ENCODE results near the gene RNF112. TPM values are rescaled to one million over a fixed set of nuclear protein-coding genes. Genes with fewer than 3 reads are reported as not detected.

The RNF112 gene
- polyA plus RNA-seq, 3 donors, result 0.57 TPM; not detected in 2

GRCh38 chr17:19449656-19450055, 38.6 kb downstream of the RNF112 start:
- H3K36me3 ChIP-seq (replicated peaks in 1 of 2; ENCODE audit: control insufficient read depth in 1 of 2, insufficient read depth in 2 of 2, low read length in 2 of 2), result no peaks in the 10 kb centered on the region
- Mint-ChIP-seq H3K9me3 (peaks cover 2 to 9% (median 5%) of the 10 kb centered on the region in 7 donors), H3K36me3 (no peaks in the 10 kb centered on the region), H3K4me3 (peak overlapping the region in 1 of 2 donors; percentile 40), H3K27me3 (ENCODE audit: low read depth in 3 of 3) (peaks cover 10 to 17% (median 12%) of the 10 kb centered on the region in 3 donors), H3K4me1 (peaks cover 24% of the 10 kb centered on the region), H3K27ac (no peak overlapping the region)
- no peak for TF ChIP-seq CTCF (IDR thresholded peaks at IDR 0.05)
- peaks cover 7 to 18% of the 10 kb centered on the region in 2 donors for H3K4me1 ChIP-seq (ENCODE audit: control insufficient read depth in 1 of 2, insufficient read depth in 2 of 2, low read length in 2 of 2)
- no peak overlapping the region for H3K9ac ChIP-seq (ENCODE audit: insufficient read depth, low read length, poor library complexity, severe bottlenecking)
- no peaks in the 10 kb centered on the region for H3K79me2 ChIP-seq (ENCODE audit: insufficient read depth, low read length)
- no peak overlapping the region for H2AFZ ChIP-seq (ENCODE audit: insufficient read depth, low read depth, low read length, poor library complexity, severe bottlenecking)
- H3K27me3 ChIP-seq (ENCODE audit: control insufficient read depth in 2 of 2, insufficient read depth in 2 of 2, low read length in 2 of 2), result peaks cover 6 to 7% of the 10 kb centered on the region in 2 donors
- 92% methylated on average over 2 of the region's 4 CpGs for WGBS (ENCODE audit: insufficient coverage)
- no peak for DNase-seq
- H3K9me3 ChIP-seq (replicated peaks in 1 of 2; ENCODE audit: control insufficient read depth in 1 of 2, insufficient read depth in 1 of 2, low read length in 2 of 2), result no peaks in the 10 kb centered on the region
- no peak overlapping the region for H3K27ac ChIP-seq (ENCODE audit: low read depth in 1 of 2, low read length in 2 of 2)
- intact Hi-C loops (cut with micrococcal nuclease), result no loop called here
- H3K4me3 ChIP-seq (replicated peaks in 1 of 3; ENCODE audit: low read depth in 2 of 3, low read length in 3 of 3), result no peak overlapping the region
- H3K4me2 ChIP-seq (replicated peaks; ENCODE audit: extremely low read depth, low read length, poor library complexity, severe bottlenecking), result no peak overlapping the region
- H4K20me1 ChIP-seq (ENCODE audit: insufficient read depth, low read length), result no peaks in the 10 kb centered on the region

GRCh38 chr17:19453296-19453695, 42.3 kb downstream of the RNF112 start:
- no peak overlapping the region for H2AFZ ChIP-seq (ENCODE audit: insufficient read depth, low read depth, low read length, poor library complexity, severe bottlenecking)
- Mint-ChIP-seq H3K36me3 (no peaks in the 10 kb centered on the region), H3K4me3 (no peak overlapping the region), H3K4me1 (peaks cover 15% of the 10 kb centered on the region), H3K27ac (peak overlapping the region in 1 of 7 donors; percentile 21), H3K27me3 (ENCODE audit: low read depth in 3 of 3) (peaks cover 12 to 29% (median 15%) of the 10 kb centered on the region in 3 donors), H3K9me3 (no peaks in the 10 kb centered on the region)
- 100% methylated on average over 1 of the region's 3 CpGs for WGBS (ENCODE audit: insufficient coverage)
- H4K20me1 ChIP-seq (ENCODE audit: insufficient read depth, low read length), result no peaks in the 10 kb centered on the region
- H3K4me3 ChIP-seq (replicated peaks in 1 of 3; ENCODE audit: low read depth in 2 of 3, low read length in 3 of 3), result no peak overlapping the region
- intact Hi-C loops (cut with micrococcal nuclease), result no loop called here
- H3K79me2 ChIP-seq (ENCODE audit: insufficient read depth, low read length), result no peaks in the 10 kb centered on the region
- H3K4me1 ChIP-seq (ENCODE audit: control insufficient read depth in 1 of 2, insufficient read depth in 2 of 2, low read length in 2 of 2), result peaks cover 0 to 6% of the 10 kb centered on the region in 2 donors
- H3K9ac ChIP-seq (ENCODE audit: insufficient read depth, low read length, poor library complexity, severe bottlenecking), result no peak overlapping the region
- H3K36me3 ChIP-seq (replicated peaks in 1 of 2; ENCODE audit: control insufficient read depth in 1 of 2, insufficient read depth in 2 of 2, low read length in 2 of 2), result no peaks in the 10 kb centered on the region
- no peak for DNase-seq
- no peak overlapping the region for H3K4me2 ChIP-seq (replicated peaks; ENCODE audit: extremely low read depth, low read length, poor library complexity, severe bottlenecking)
- no peak overlapping the region for H3K27ac ChIP-seq (ENCODE audit: low read depth in 1 of 2, low read length in 2 of 2)
- no peaks in the 10 kb centered on the region for H3K9me3 ChIP-seq (replicated peaks in 1 of 2; ENCODE audit: control insufficient read depth in 1 of 2, insufficient read depth in 1 of 2, low read length in 2 of 2)
- peaks cover 6 to 12% of the 10 kb centered on the region in 2 donors for H3K27me3 ChIP-seq (ENCODE audit: control insufficient read depth in 2 of 2, insufficient read depth in 2 of 2, low read length in 2 of 2)
- no peak for TF ChIP-seq CTCF (IDR thresholded peaks at IDR 0.05)
